Activated CD8-positive, alpha-beta memory T cell treated with anti-CD3 and anti-CD28 coated beads, Interleukin-2, amount 50 U/mL, for 1 hour (primary cell): Measurements from ENCODE around the gene SP140.
"Not testable (repeated sequence)": the region's sequence is repeated elsewhere in the genome, so short reads cannot be mapped to it uniquely, and the experiment has no call there.

Experiments
- DNase-seq: peaks from one replicate; pipeline ENCODE4 v3.0.0-alpha.2; 2020; ENCODE audit errors: extremely low read depth

SP140 gene

GRCh38 chr2:230326453-230327417 lies 101.2 kb downstream of the SP140 start, which contains the start of gene SP140L:
SP140L (plus strand) TSS chr2:230327193; CDS start chr2:230327270, 77 bp downstream.
- DNase-seq = peak; percentile 58

GRCh38 chr2:230327418-230328154 lies 102.0 kb downstream of the SP140 start:
- DNase-seq = no peak

- DNase-seq = no peak
Observed at GRCh38 chr2:230328155-230328458, 102.6 kb downstream of the SP140 start.

- DNase-seq = no peak
Observed at GRCh38 chr2:230329946-230330605, 104.5 kb downstream of the SP140 start.

GRCh38 chr2:230330725-230331124 lies 105.2 kb downstream of the SP140 start:
- DNase-seq = no peak

- no peak for DNase-seq
Observed at GRCh38 chr2:230335461-230335863, 109.9 kb downstream of the SP140 start.

GRCh38 chr2:230335864-230336506 lies 110.4 kb downstream of the SP140 start:
- DNase-seq = no peak

- not testable (repeated sequence) for DNase-seq
Observed at GRCh38 chr2:230341936-230342528, 116.5 kb downstream of the SP140 start.

GRCh38 chr2:230343041-230343624 lies 117.6 kb downstream of the SP140 start:
- DNase-seq = not testable (repeated sequence)

- no peak for DNase-seq
Observed at GRCh38 chr2:230343747-230344146, 118.2 kb downstream of the SP140 start.

GRCh38 chr2:230346465-230346864 lies 120.9 kb downstream of the SP140 start:
- no peak for DNase-seq

- DNase-seq = no peak
Observed at GRCh38 chr2:230346921-230347533, 121.5 kb downstream of the SP140 start.

- DNase-seq = no peak
Observed at GRCh38 chr2:230347659-230348305, 122.2 kb downstream of the SP140 start.

GRCh38 chr2:230348787-230349186 lies 123.3 kb downstream of the SP140 start:
- DNase-seq = no peak

- DNase-seq = no peak
Observed at GRCh38 chr2:230356084-230356483, 130.5 kb downstream of the SP140 start.

GRCh38 chr2:230358305-230358704 lies 132.8 kb downstream of the SP140 start:
- no peak for DNase-seq

- no peak for DNase-seq
Observed at GRCh38 chr2:230360028-230360427, 134.5 kb downstream of the SP140 start.

GRCh38 chr2:230362030-230362691 lies 136.6 kb downstream of the SP140 start:
- DNase-seq = no peak
